Activated T-cell treated with anti-CD3 and anti-CD28 coated beads for 4 hours (primary cell): ENCODE data around the gene ZBTB25.

ENCODE experiments used
- DNase-seq: peaks from one replicate; pipeline ENCODE4 v3.0.0-alpha.2; 2020

Gene ZBTB25

GRCh38 chr14:64434528-64434927, 69.1 kb downstream of the ZBTB25 start:
- no peak for DNase-seq

GRCh38 chr14:64423987-64424386, 79.7 kb downstream of the ZBTB25 start:
- no peak for DNase-seq

GRCh38 chr14:64422756-64423155, 80.9 kb downstream of the ZBTB25 start:
- no peak for DNase-seq

GRCh38 chr14:64422005-64422404, 81.6 kb downstream of the ZBTB25 start:
- DNase-seq, result no peak

- no peak for DNase-seq
These were observed 82.5 kb downstream of the ZBTB25 start for GRCh38 chr14:64421166-64421565.

- DNase-seq, result no peak
These were observed 84.6 kb downstream of the ZBTB25 start for GRCh38 chr14:64419003-64419402.

GRCh38 chr14:64417771-64418125, 85.9 kb downstream of the ZBTB25 start:
- DNase-seq, result no peak

- DNase-seq, result no peak
These were observed 86.4 kb downstream of the ZBTB25 start for GRCh38 chr14:64417055-64417770.

GRCh38 chr14:64416348-64416932, 87.2 kb downstream of the ZBTB25 start:
- DNase-seq, result no peak

GRCh38 chr14:64412237-64412636, 91.4 kb downstream of the ZBTB25 start:
- no peak for DNase-seq

GRCh38 chr14:64411001-64411400, 92.6 kb downstream of the ZBTB25 start:
- no peak for DNase-seq

GRCh38 chr14:64410084-64410774, 93.4 kb downstream of the ZBTB25 start:
- DNase-seq, result no peak

- no peak for DNase-seq
These were observed 94.3 kb downstream of the ZBTB25 start for GRCh38 chr14:64409126-64409920.

- DNase-seq, result no peak
These were observed 96.3 kb downstream of the ZBTB25 start for GRCh38 chr14:64407329-64407728.

- DNase-seq, result no peak
These were observed 98.3 kb downstream of the ZBTB25 start for GRCh38 chr14:64405295-64405694.

- no peak for DNase-seq
These were observed 101.7 kb downstream of the ZBTB25 start for GRCh38 chr14:64401949-64402348.

- no peak for DNase-seq
These were observed 102.7 kb downstream of the ZBTB25 start for GRCh38 chr14:64400829-64401459.
